HG02763 (cell line): ENCODE measurements around the gene ARHGEF1.
A peak's percentile ranks its signal among the peaks of the same experiment; 100 is the strongest.

Experiments used
- ATAC-seq: cut with Tn5 transposase; IDR thresholded peaks from one replicate; pipeline ENCODE4 v1.9.1; 2021; ENCODE audit warnings: mild to moderate bottlenecking, moderate library complexity; ENCODE audit not compliant: unreplicated experiment

Gene ARHGEF1

GRCh38 chr19:41880329-41880708 is 2.7 kb upstream of the ARHGEF1 start:
- ATAC-seq = no peak

- ATAC-seq = no peak
Observed at GRCh38 chr19:41883463-41883820, 458 bp downstream of the ARHGEF1 start.

- peak; percentile 75 for ATAC-seq
Observed at GRCh38 chr19:41883821-41884733, 1.1 kb downstream of the ARHGEF1 start.

GRCh38 chr19:41886761-41887710 is 4.1 kb downstream of the ARHGEF1 start:
- no peak for ATAC-seq

GRCh38 chr19:41887711-41888382 is 4.9 kb downstream of the ARHGEF1 start:
- no peak for ATAC-seq

- no peak for ATAC-seq
Observed at GRCh38 chr19:41888926-41889325, 5.9 kb downstream of the ARHGEF1 start.

GRCh38 chr19:41889896-41890295 is 6.9 kb downstream of the ARHGEF1 start:
- no peak for ATAC-seq

GRCh38 chr19:41890936-41891335 is 8.0 kb downstream of the ARHGEF1 start:
- ATAC-seq = no peak

- no peak for ATAC-seq
Observed at GRCh38 chr19:41892173-41892902, 9.4 kb downstream of the ARHGEF1 start.

GRCh38 chr19:41893899-41894298 is 10.9 kb downstream of the ARHGEF1 start:
- no peak for ATAC-seq

- no peak for ATAC-seq
Observed at GRCh38 chr19:41894350-41894749, 11.4 kb downstream of the ARHGEF1 start.

GRCh38 chr19:41895745-41896580 is 13.0 kb downstream of the ARHGEF1 start:
- ATAC-seq = no peak

GRCh38 chr19:41896581-41896942 is 13.6 kb downstream of the ARHGEF1 start:
- no peak for ATAC-seq

- ATAC-seq = no peak
Observed at GRCh38 chr19:41897181-41897580, 14.2 kb downstream of the ARHGEF1 start.

- no peak for ATAC-seq
Observed at GRCh38 chr19:41897820-41898219, 14.8 kb downstream of the ARHGEF1 start.

- no peak for ATAC-seq
Observed at GRCh38 chr19:41898235-41898634, 15.3 kb downstream of the ARHGEF1 start.

GRCh38 chr19:41901707-41902360 is 18.9 kb downstream of the ARHGEF1 start:
- no peak for ATAC-seq

- no peak for ATAC-seq
Observed at GRCh38 chr19:41902594-41902993, 19.6 kb downstream of the ARHGEF1 start.
